Left kidney (tissue), 8 donors: ENCODE results near the gene SMKR1. TPM values are rescaled to one million over a fixed set of nuclear protein-coding genes. Genes with fewer than 3 reads are reported as not detected.
"Not testable (repeated sequence)": the region's sequence is repeated elsewhere in the genome, so short reads cannot be mapped to it uniquely, and the experiment has no call there.

ENCODE experiments used
- DNase-seq: peaks from one replicate; pipeline ENCODE4 v3.0.0-alpha.2; 2013
- long read RNA-seq, 8 donors: transcript quantifications; one replicate each; lab custom pipeline, GENCODE V29; 2026
- polyA plus RNA-seq: library from polyadenylated mRNA; unstranded; fragments of 120-200 nt; gene quantifications from one replicate; pipeline ENCODE4 v1.2.1, GENCODE V29; 2013; ENCODE audit not compliant: insufficient read length

Gene SMKR1
- 3.9 TPM for polyA plus RNA-seq
- long read RNA-seq, donor 1, partial matches to known transcripts: 0 of 2 reads
- long read RNA-seq, donor 1, other reads (novel, unspliced or antisense): 0 of 2 reads
- long read RNA-seq, donor 2, partial matches to known transcripts: 0 of 2 reads
- long read RNA-seq, donor 2, other reads (novel, unspliced or antisense): 0 of 2 reads
- long read RNA-seq, donor 3, partial matches to known transcripts: 0 of 3 reads
- long read RNA-seq, donor 3, other reads (novel, unspliced or antisense): 0 of 3 reads
- long read RNA-seq, donor 4: 0 reads
- long read RNA-seq, donor 5, transcript SMKR1-201 (2 exons, 1,035 nt): major isoform, 7 of 7 reads
- long read RNA-seq, donor 5, partial matches to known transcripts: 0 of 7 reads
- long read RNA-seq, donor 5, other reads (novel, unspliced or antisense): 0 of 7 reads
- long read RNA-seq, donor 6, partial matches to known transcripts: 0 of 2 reads
- long read RNA-seq, donor 6, other reads (novel, unspliced or antisense): 0 of 2 reads
- long read RNA-seq, donor 7, partial matches to known transcripts: 0 of 3 reads
- long read RNA-seq, donor 7, other reads (novel, unspliced or antisense): 0 of 3 reads
- long read RNA-seq, donor 8: 0 reads

- peak; percentile 50 for DNase-seq
Measured at GRCh38 chr7:129501760-129502707, at the start of gene SMKR1. SMKR1 (plus strand) TSS chr7:129502531; CDS start chr7:129502825, 294 bp downstream.

GRCh38 chr7:129452589-129453231 is 49.6 kb upstream of the SMKR1 start:
- DNase-seq: no peak

GRCh38 chr7:129453510-129454248 is 48.7 kb upstream of the SMKR1 start:
- no peak for DNase-seq

DNA sequence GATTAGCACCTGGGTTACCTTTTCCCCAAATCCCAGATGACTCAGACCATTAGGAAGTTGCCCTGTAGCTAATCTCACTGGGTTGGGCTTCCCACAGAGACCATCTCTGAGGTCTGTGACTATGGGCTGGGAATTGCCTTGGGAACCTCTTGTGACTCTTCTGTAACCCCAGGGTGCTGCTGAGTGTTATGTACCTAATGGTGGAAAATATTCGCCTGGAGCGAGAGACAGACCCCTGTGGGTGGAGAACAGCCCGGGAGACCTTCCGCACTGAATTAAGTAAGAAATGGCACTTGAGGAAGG is 48.1 kb upstream of the SMKR1 start:
- no peak for DNase-seq

DNA sequence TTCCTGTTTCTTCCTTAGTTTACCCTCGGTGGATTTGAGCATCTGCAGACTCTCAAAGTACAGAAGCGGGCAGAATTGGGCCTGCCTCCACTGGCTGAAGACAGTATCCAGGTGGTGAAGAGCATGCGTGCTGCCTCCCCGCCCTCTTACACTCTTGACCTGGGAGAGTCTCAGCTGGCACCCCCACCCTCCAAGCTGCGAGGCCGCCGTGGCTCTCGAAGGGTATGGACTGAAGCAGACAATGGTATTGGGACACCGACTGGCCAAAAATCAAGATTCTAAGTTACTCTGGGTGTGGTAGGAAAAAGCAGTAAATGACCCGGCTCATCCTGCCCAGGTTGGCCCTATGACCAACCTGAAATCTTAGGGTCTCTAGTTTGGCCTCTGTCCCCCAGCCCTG is 45.9 kb upstream of the SMKR1 start:
- no peak for DNase-seq

- DNase-seq: no peak
Measured at GRCh38 chr7:129457101-129457500, 45.2 kb upstream of the SMKR1 start.

- DNase-seq: no peak
Measured at GRCh38 chr7:129458171-129458570, 44.2 kb upstream of the SMKR1 start.

- DNase-seq: no peak
Measured at GRCh38 chr7:129461809-129462208, 40.5 kb upstream of the SMKR1 start.

DNA sequence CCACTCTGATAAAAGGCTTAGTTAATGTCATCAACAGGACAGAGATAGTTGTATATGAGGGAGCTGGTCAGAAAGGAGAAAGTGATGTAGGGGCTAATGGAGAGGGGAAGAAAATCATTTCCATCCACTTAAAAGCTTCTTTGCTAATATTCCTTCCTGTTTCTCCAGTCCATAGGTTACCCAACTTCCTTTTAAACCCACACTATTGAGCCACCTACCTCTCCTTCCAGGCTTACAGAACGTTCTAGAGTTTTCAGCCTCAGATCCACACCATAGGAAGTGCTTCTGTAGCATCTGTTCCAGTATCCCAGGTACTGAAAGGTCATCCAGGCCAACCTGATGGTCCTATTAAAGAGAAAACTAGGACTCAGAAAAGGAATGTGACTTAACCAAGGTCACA is 39.9 kb upstream of the SMKR1 start:
- no peak for DNase-seq

DNA sequence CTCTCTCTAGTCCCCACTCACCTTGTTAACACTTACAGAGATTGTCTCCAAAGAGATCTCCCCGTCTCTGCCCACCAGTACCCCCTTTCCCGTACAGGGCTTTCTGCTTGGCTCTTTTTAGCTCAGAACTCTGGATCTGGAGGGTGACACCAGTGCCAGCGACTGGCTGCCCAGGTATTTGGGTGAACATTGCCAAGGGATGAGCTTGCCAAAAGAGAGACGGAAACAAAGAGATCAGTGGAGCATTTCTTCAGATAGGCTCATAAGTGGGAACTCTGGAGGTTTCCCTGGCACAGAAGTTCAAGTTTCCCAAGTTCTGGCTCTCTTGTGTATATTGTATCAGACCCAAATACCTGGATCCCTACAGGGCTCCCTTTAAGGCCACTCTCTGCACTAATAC is 38.1 kb upstream of the SMKR1 start:
- no peak for DNase-seq

- no peak for DNase-seq
Measured at GRCh38 chr7:129465080-129465479, 37.3 kb upstream of the SMKR1 start.

DNA sequence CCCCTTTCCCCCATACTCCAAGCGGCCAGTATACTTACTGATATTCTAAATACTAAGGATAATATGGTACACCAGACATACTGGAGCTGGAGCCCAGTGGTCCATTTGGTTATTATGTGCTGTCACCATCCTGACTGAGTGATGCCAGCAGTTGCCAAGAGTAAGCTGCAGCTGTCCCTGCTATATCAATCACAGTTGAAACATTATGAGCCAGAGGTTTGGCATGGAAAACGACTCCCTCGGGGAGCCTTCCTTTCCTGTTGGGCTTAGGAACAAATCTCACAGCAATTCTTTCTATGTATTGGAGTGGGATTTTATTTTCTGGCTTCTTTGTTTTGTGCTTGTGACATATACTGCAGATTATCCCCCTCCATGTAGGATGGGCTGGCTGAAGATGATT is 35.5 kb upstream of the SMKR1 start:
- DNase-seq: no peak

GRCh38 chr7:129468087-129468486 is 34.2 kb upstream of the SMKR1 start:
- no peak for DNase-seq

DNA sequence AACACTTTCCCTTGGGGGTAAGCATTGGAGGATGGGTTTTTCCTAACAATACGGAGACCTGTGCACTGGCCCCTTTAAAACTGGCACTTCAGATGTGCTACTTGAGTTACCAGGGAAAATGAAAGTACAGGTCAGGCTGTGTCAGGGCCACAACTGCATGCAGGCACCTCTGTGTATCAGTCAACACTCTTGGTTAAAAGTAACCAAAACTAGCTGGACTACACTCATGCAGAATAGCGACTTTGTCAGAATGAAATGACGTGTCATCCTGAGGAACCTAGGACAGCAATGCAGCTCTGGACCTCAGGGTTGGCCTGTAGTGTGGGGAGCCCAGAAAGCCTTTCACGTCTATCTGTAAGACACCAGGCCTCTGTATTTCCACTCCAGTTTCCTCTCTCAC is 33.8 kb upstream of the SMKR1 start:
- no peak for DNase-seq

GRCh38 chr7:129469930-129470329 is 32.4 kb upstream of the SMKR1 start:
- DNase-seq: no peak

GRCh38 chr7:129470411-129470810 is 31.9 kb upstream of the SMKR1 start:
- DNase-seq: no peak

DNA sequence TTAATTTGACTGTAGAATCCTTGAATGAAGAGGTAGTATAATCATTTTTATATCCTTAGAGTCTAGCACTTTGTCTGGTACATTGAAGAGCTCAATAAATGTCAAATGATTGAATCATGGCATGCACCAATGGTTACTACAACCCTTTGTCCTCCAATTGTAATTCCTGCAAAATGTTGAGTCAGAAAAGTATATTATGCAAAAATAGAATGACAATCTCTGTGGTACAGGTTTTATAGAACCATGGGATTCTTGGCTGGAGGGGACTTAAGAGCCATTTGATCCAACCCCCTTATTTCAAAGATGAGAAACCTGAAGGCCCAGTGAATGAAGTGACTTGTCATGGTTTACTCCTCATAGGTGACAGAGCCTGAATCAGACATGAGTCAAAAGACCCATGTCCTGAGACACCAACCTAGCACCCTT is 30.9 kb upstream of the SMKR1 start:
- no peak for DNase-seq

DNA sequence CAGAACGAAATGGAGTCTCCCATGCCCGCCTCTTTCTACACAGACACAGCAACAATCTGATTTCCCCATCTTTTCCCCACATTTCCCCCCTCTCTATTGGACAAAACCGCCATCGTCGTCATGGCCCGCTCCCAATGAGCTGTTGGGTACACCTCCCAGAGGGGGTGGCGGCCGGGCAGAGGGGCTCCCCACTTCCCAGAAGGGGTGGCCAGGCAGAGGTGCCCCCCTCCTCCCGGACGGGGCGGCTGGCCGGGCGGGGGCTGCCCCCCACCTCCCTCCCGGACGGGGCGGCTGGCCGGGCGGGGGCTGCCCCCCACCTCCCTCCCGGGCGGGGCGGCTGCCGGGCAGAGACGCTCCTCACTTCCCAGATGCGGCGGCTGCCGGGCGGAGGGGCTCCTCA is 26.4 kb upstream of the SMKR1 start:
- not testable (repeated sequence) for DNase-seq

DNA sequence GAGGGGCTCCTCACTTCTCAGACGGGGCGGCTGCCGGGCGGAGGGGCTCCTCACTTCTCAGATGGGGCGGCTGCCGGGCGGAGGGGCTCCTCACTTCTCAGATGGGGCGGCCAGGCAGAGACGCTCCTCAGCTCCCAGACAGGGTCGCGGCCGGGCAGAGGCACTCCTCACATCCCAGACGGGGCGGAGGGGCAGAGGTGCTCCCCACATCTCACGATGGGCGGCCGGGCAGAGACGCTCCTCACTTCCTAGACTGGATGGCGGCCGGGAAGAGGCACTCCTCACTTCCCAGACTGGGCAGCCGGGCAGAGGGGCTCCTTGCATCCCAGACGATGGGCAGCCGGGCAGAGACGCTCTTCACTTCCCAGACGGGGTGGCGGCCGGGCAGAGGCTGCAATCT is 25.9 kb upstream of the SMKR1 start:
- not testable (repeated sequence) for DNase-seq

DNA sequence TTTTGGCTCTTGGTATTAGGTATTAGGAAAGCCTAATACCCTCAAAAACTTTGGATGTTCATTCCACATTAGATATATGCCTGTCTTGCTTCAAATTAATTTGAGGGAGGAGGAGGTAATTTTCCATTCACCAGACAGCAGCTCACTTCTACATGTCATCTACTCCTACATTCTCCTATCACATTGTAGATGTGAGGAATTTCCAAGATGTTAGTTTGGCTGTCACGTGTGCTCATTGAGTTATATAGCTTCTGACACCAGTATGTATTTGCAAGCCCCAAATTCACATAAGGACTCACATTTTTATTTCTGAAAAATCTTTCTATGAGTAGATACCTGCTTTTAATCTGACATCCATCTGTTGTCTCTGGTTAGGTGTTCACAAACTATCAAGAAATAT is 22.5 kb upstream of the SMKR1 start:
- no peak for DNase-seq

- DNase-seq: no peak
Measured at GRCh38 chr7:129480674-129481363, 21.5 kb upstream of the SMKR1 start.
